HG03025 (cell line): ENCODE results near the gene SPINK5.

Experiments used
- ATAC-seq: cut with Tn5 transposase; IDR thresholded peaks from one replicate; pipeline ENCODE4 v1.9.1; 2021; ENCODE audit warnings: mild to moderate bottlenecking, moderate library complexity; ENCODE audit not compliant: unreplicated experiment, low FRiP score

Gene SPINK5

DNA sequence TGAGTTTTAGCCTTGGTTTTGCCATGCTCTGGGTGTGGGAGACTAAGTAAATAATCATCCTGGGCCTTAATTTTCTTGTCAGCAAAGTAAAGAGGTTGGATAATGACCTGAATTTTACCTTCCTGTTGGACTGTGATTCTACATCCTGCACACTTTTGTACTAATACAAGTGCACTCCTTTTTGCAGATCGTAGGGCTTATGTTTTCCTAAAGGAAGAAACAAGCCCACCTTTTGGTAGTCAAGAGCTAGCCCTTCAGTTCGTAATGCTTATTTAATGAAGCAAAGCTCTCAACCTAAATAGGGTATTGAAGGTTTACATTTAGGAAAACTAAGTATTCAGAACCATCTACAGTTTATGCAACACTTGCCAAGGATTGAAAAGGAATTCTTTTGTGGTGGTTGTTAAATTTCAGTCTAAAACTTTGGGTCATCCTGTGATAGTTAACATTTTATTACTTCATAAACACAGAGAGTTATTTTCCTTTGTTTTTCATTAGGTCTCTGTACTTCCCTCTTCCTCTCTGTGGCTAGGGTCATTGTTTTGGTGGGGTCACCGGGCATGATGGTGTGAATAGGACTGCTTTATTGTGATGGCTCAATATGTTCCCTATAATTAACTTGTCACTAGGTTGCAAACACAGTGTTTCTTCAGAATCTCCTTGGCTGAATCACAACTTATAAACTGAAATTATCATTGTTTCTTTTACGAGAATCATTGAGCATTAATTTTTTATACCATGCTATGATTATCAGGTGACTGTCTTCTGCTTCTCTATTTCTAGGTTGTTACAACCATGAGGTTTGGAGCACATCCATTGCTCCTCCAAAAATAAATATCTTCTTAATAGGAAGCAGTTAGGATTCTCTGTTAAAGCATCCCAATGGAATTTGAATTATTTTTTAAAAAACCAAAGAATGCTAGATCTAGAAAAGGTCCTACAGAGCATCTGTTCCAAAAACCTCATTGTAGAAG, 28.5 kb downstream of the SPINK5 start:
- ATAC-seq = no peak

DNA sequence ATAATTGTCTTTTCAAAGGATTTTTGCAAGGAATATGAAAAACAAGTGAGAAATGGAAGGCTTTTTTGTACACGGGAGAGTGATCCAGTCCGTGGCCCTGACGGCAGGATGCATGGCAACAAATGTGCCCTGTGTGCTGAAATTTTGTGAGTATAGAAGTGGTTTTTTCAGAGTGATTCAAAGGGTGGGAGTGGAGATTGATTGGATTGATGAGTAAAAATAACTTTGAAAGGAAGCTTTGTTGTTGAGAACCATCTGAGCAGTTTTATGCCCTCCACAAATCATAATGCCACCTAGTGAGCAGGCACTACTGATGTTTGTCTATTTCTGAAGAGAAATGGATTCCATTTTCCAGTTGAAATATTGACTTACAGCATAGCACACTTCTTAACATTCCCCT, 30.6 kb downstream of the SPINK5 start:
- no peak for ATAC-seq

GRCh38 chr5:148104226-148104625, 40.4 kb downstream of the SPINK5 start:
- no peak for ATAC-seq

DNA sequence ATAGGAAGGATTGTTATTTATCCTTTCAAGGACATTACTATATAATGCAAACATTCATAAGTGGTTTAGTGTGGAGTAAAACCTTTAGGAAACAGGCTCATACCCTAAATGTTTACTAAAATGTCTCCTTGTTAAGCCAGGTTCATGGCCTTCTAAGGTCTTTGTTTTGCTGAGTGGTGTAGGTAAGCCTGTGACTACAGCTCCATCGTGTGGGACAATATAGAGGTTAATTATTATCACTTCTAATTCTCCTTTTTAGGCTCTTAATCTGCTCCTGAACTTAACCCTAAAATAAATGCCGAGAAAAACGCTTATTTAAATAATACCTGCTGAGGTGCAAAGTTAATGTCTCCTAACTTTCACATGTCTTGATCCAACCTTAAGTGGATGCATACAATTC, 43.8 kb downstream of the SPINK5 start:
- no peak for ATAC-seq

DNA sequence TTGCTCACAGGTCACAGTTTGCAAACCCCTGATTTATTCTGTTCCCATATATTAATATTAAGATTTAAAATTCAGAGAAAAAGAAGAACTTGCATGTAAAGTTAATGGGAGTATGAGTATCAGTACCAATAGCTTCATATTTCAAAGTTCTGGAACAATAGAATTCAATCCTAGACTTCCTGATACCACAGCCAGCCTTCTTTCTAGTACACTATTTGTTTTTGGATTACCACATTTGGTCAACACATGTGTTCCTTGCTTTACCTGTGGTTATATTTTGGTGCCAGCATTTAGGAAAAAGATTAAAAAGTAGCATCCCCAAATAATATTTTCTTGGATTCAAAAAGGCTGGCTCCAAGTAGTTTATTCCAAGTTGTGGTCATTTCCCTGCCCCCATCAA, 49.5 kb downstream of the SPINK5 start:
- no peak for ATAC-seq

DNA sequence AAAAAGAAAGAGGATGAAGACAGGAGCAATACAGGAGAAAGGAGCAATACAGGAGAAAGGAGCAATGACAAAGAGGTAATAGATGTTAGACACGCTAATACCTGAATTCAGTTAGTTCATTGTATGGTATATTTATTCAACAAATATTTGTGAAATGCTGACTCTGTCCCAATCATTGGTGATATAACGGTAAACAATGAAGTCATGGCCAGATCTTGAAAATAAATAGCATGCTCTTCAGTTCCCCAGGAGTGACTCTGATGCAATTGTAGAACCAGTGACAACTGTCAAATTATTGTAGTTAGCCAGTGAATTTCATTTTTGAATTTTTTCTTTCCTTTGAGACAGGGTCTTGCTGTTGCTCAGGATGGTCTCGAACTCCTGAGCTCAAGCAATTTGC, 56.5 kb downstream of the SPINK5 start:
- no peak for ATAC-seq

GRCh38 chr5:148125641-148126040, 61.9 kb downstream of the SPINK5 start:
- ATAC-seq = no peak

GRCh38 chr5:148135091-148136048, 71.6 kb downstream of the SPINK5 start:
- ATAC-seq = no peak

GRCh38 chr5:148140846-148141245, 77.1 kb downstream of the SPINK5 start:
- no peak for ATAC-seq

- no peak for ATAC-seq
Observed at GRCh38 chr5:148141645-148142044, 77.9 kb downstream of the SPINK5 start.

DNA sequence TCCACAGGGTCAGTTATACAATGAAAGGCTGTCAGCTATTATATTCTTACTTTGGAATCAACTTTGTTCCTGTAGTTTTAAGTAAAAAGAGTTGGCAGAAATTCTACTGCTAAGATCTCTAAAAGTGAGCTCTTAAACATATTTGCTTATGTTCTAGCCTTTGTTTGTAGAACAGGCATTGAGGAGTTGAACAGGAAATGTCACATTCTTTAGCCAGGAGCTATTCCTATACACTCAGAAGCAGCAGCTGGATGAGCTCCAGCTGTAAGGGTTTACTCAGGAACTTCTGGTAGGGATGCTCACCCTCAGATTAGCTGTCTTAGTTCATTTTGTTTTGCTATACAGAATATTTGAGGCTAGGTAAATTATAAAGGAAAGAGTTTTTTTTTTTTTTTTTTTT, 82.1 kb downstream of the SPINK5 start:
- ATAC-seq = no peak

GRCh38 chr5:148146487-148146886, 82.7 kb downstream of the SPINK5 start:
- ATAC-seq = no peak

GRCh38 chr5:148147415-148147814, 83.6 kb downstream of the SPINK5 start:
- no peak for ATAC-seq

GRCh38 chr5:148151872-148152271, 88.1 kb downstream of the SPINK5 start:
- ATAC-seq = no peak

- ATAC-seq = no peak
Observed at GRCh38 chr5:148152781-148153180, 89.0 kb downstream of the SPINK5 start.

DNA sequence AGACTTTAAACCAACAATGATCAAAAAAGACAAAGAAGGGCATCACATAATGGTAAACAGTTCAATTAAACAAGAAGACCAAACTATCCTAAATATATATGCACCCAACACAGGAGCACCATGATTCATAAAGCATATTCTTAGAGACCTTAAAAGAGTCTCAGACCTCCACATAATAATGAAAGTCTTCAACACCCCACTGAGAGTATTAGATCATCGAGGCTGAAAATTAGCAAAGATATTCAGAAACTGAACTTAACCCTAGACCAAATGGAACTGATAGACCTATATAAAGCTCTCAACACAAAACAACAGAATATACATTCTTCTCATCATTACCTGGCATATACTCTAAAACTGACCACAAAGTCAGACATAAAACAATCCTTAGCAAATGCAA, 92.8 kb downstream of the SPINK5 start:
- ATAC-seq = no peak

DNA sequence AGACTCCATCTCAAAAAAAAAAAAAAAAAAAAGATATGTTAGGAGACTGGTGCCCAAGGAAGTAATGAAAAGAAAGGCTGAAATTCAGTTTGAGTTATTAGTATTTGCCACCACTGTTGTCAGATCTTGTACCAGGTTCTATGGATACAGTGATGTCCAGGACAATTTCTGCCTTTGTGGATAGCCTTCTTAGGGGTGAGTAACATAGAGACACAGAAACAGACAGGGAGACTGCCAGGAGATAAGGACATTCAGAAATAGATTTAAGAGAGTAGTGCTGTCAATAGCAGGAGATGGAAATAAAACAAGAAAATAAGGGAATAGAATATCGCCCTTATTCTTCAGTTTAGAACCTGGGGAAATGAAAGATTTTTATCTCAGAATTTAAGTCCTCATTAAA, 98.3 kb downstream of the SPINK5 start:
- ATAC-seq = no peak

- ATAC-seq = no peak
Observed at GRCh38 chr5:148163345-148163744, 99.6 kb downstream of the SPINK5 start.

DNA sequence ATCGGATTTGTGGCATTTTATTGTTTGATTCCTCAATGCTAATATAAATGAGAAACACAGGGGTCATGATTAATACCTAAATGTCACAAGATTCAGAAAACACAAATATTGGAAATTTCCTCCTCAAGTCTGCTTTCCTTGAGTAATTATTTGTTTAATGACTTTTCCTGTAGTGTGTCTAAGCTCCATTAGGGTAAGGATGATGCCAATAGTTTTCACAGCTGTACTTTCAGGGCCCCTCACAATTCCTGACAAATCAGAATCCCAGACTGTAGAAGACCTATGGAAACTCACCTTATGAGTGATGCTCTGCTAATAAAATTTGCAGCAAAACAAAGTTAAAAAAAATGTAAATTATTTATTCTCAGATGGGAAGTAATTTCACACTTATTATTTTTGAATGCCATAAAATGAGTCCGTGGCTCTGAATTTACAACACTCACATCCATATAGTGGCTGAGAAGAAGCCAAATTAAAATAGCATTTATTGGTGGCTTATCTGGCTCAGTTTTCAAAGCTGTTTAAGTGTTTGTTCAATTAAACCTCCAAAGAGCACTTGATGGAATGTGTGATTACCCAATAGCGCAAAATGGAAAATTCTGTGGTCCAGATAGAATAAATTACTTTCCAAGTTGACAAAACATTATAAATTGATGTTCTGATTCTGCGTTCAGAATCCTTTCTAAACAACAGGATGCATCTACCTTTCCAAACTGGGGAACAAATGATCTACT, 102.9 kb downstream of the SPINK5 start:
- no peak for ATAC-seq

DNA sequence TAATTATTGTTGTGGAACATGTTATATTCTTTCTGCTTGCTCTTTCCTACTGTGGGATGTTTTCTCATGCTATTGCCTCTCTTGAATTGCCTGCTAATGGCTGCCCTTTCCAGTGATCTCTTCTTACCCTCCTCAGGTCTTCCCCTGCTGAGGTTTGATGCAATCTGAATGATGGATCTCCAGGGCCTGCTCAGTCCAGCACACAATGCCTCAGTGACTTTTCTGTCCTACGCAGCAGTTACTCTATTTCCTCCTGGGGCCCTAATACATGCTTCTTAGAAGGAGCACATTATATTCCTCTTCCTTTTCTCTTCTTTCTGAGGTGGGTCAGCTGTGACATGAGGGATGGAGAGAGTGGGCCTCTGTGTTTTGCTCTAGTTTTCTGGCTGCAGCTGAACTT, 104.5 kb downstream of the SPINK5 start, which contains the start of gene SPINK14:
SPINK14 (plus strand) TSS at position 301 of the 400 bp plus-strand sequence. CDS start 1,187 bp downstream, outside the sequence.
- no peak for ATAC-seq
